MM.1S (cell line): ENCODE results near the gene RUSF1.

Experiments used
- DNase-seq: peaks from one replicate; pipeline ENCODE4 v3.0.0-alpha.2; 2015
- H2AFZ ChIP-seq: fragments of 300-600 bp; sonication (generic); 2 replicates; pipeline ENCODE4 v1.6.0; 2016; ENCODE audit warnings: antibody characterized with exemption, low read length
- H3F3A ChIP-seq: fragments of 300-600 bp; sonication (generic); 2 replicates; pipeline ENCODE4 v1.6.1; 2016; ENCODE audit warnings: mild to moderate bottlenecking, antibody characterized with exemption, low read length, moderate library complexity, mixed read lengths; ENCODE audit not compliant: insufficient read depth
- H3K27ac ChIP-seq: fragments of 300-600 bp; sonication (generic); 2 replicates; pipeline ENCODE4 v1.5.1; 2016; ENCODE audit warnings: mild to moderate bottlenecking, low read length
- H3K27me3 ChIP-seq: fragments of 300-600 bp; sonication (generic); replicated peaks from 2 replicates; pipeline ENCODE4 v1.6.0; 2016; ENCODE audit warnings: low read length; ENCODE audit not compliant: insufficient read depth
- H3K36me3 ChIP-seq: fragments of 300-600 bp; sonication (generic); replicated peaks from 2 replicates; pipeline ENCODE4 v1.6.1; 2016; ENCODE audit warnings: mild to moderate bottlenecking, low read length, mixed read lengths; ENCODE audit not compliant: insufficient read depth
- H3K4me1 ChIP-seq: fragments of 300-600 bp; sonication (generic); 2 replicates; pipeline ENCODE4 v1.6.1; 2016; ENCODE audit warnings: low read length, mixed read lengths
- H3K4me2 ChIP-seq: fragments of 300-600 bp; sonication (generic); 2 replicates; pipeline ENCODE4 v1.6.0; 2016; ENCODE audit warnings: low read depth, low read length
- H3K4me3 ChIP-seq: fragments of 300-600 bp; sonication (generic); 2 replicates; pipeline ENCODE4 v1.5.1; 2016; ENCODE audit warnings: low read length, mixed read lengths
- H3K79me2 ChIP-seq: fragments of 300-600 bp; sonication (generic); 2 replicates; pipeline ENCODE4 v1.6.1; 2016; ENCODE audit warnings: mixed run types, low read length, mixed read lengths
- H3K9ac ChIP-seq: fragments of 300-600 bp; sonication (generic); 2 replicates; pipeline ENCODE4 v1.6.1; 2016; ENCODE audit warnings: low read length, mixed read lengths
- H3K9me2 ChIP-seq: fragments of 300-600 bp; sonication (generic); replicated peaks from 2 replicates; pipeline ENCODE4 v1.6.1; 2016; ENCODE audit warnings: mild to moderate bottlenecking, low read length, mixed read lengths; ENCODE audit not compliant: insufficient read depth
- H3K9me3 ChIP-seq: fragments of 300-600 bp; sonication (generic); replicated peaks from 2 replicates; pipeline ENCODE4 v1.6.1; 2016; ENCODE audit warnings: mild to moderate bottlenecking, low read length, mixed read lengths; ENCODE audit not compliant: insufficient read depth
- H4K20me1 ChIP-seq: fragments of 300-600 bp; sonication (generic); 2 replicates; pipeline ENCODE4 v1.6.1; 2016; ENCODE audit warnings: mild to moderate bottlenecking, low read length, moderate library complexity, mixed read lengths; ENCODE audit not compliant: insufficient read depth
- CTCF ChIP-seq: fragments of 300-600 bp; sonication (generic); IDR thresholded peaks from 2 replicates; pipeline ENCODE4 v1.5.1; 2016; ENCODE audit warnings: antibody characterized with exemption, low read length, mixed read lengths
- EZH2 ChIP-seq: fragments of 300-600 bp; sonication (generic); optimal IDR thresholded peaks from 2 replicates; pipeline ENCODE3; 2017; ENCODE audit warnings: low read depth, mild to moderate bottlenecking, antibody characterized with exemption, low read length, mixed read lengths
- EZH2phosphoT487 ChIP-seq: fragments of 300-600 bp; sonication (generic); IDR thresholded peaks from 2 replicates; pipeline ENCODE4 v1.6.1; 2018; ENCODE audit warnings: antibody characterized with exemption, low read length

The RUSF1 gene

GRCh38 chr16:31493506-31494125 lies 14.6 kb downstream of the RUSF1 start:
- H3K27ac ChIP-seq: no peak overlapping the region
- no peak for DNase-seq
- no peak overlapping the region for H3K4me2 ChIP-seq
- H4K20me1 ChIP-seq: no peaks in the 10 kb centered on the region
- no peaks in the 10 kb centered on the region for H3F3A ChIP-seq
- no peaks in the 10 kb centered on the region for H3K9me2 ChIP-seq
- no peak overlapping the region for H2AFZ ChIP-seq
- no peaks in the 10 kb centered on the region for H3K4me1 ChIP-seq
- no peak overlapping the region for H3K4me3 ChIP-seq
- H3K27me3 ChIP-seq: no peaks in the 10 kb centered on the region
- H3K79me2 ChIP-seq: no peaks in the 10 kb centered on the region
- no peaks in the 10 kb centered on the region for H3K9me3 ChIP-seq
- no peak overlapping the region for H3K9ac ChIP-seq
- H3K36me3 ChIP-seq: no peaks in the 10 kb centered on the region
- TF ChIP-seq EZH2phosphoT487: no peak

GRCh38 chr16:31491778-31492418 lies 16.3 kb downstream of the RUSF1 start:
- no peaks in the 10 kb centered on the region for H3K36me3 ChIP-seq
- no peak overlapping the region for H3K4me2 ChIP-seq
- H3K27me3 ChIP-seq: no peaks in the 10 kb centered on the region
- H3K9me2 ChIP-seq: no peaks in the 10 kb centered on the region
- H3F3A ChIP-seq: no peaks in the 10 kb centered on the region
- no peak overlapping the region for H2AFZ ChIP-seq
- no peak overlapping the region for H3K9ac ChIP-seq
- TF ChIP-seq CTCF: no peak
- TF ChIP-seq EZH2phosphoT487: no peak
- TF ChIP-seq EZH2: no peak
- no peak overlapping the region for H3K4me3 ChIP-seq
- no peak overlapping the region for H3K27ac ChIP-seq
- H3K9me3 ChIP-seq: no peaks in the 10 kb centered on the region
- H4K20me1 ChIP-seq: no peaks in the 10 kb centered on the region
- no peaks in the 10 kb centered on the region for H3K79me2 ChIP-seq
- DNase-seq: no peak
- H3K4me1 ChIP-seq: no peaks in the 10 kb centered on the region

- H3K36me3 ChIP-seq: no peaks in the 10 kb centered on the region
- DNase-seq: no peak
- H3K9ac ChIP-seq: no peak overlapping the region
- H3K4me3 ChIP-seq: no peak overlapping the region
- no peak overlapping the region for H3K27ac ChIP-seq
- no peaks in the 10 kb centered on the region for H3K79me2 ChIP-seq
- TF ChIP-seq EZH2 (no peak), EZH2phosphoT487 (no peak), CTCF (no peak)
- H3K9me3 ChIP-seq: no peaks in the 10 kb centered on the region
- no peaks in the 10 kb centered on the region for H3F3A ChIP-seq
- no peaks in the 10 kb centered on the region for H4K20me1 ChIP-seq
- no peak overlapping the region for H2AFZ ChIP-seq
- H3K27me3 ChIP-seq: 0 out of 2 replicates have a peak, but pooled peaks cover 6% of the 10 kb centered on the region
- no peak overlapping the region for H3K4me2 ChIP-seq
- no peaks in the 10 kb centered on the region for H3K4me1 ChIP-seq
- no peaks in the 10 kb centered on the region for H3K9me2 ChIP-seq
Observed at GRCh38 chr16:31489616-31490584, 18.3 kb downstream of the RUSF1 start.
